HepG2 (cell line): ENCODE data around the gene SH3BP2. TPM values are rescaled to one million over a fixed set of nuclear protein-coding genes. Genes with fewer than 3 reads are reported as not detected.
A peak's percentile ranks its signal among the peaks of the same experiment; 100 is the strongest.

Experiments used
- BCL6 ChIP-seq: IDR thresholded peaks from 2 replicates; pipeline ENCODE4 v1.6.1; 2016; ENCODE audit warnings: missing genetic modification reagents, missing compliant biosample characterization
- FOXJ3 ChIP-seq: sonication (generic); formaldehyde crosslinking; IDR thresholded peaks from 2 replicates; pipeline ENCODE4 v1.4.0; 2020; ENCODE audit warnings: missing genetic modification reagents, mild to moderate bottlenecking, borderline replicate concordance
- GATAD2A ChIP-seq: IDR thresholded peaks from 2 replicates; pipeline ENCODE4 v1.6.1; 2016
- HES4 ChIP-seq: sonication (generic); formaldehyde crosslinking; IDR thresholded peaks from 2 replicates; pipeline ENCODE4 v1.9.0; 2021; ENCODE audit warnings: mild to moderate bottlenecking, missing genetic modification reagents, borderline replicate concordance
- HOXA3 ChIP-seq: sonication (generic); formaldehyde crosslinking; IDR thresholded peaks from 2 replicates; pipeline ENCODE4 v1.5.0; 2020; ENCODE audit warnings: missing genetic modification reagents
- SALL1 ChIP-seq: sonication (generic); formaldehyde crosslinking; IDR thresholded peaks from 2 replicates; pipeline ENCODE4 v1.8.0; 2022; ENCODE audit warnings: mild to moderate bottlenecking, missing genetic modification reagents
- TARDBP ChIP-seq: sonication (generic); formaldehyde crosslinking; IDR thresholded peaks from 2 replicates; pipeline ENCODE4 v1.8.0; 2022; ENCODE audit warnings: mild to moderate bottlenecking, missing genetic modification reagents
- TEAD3 ChIP-seq: optimal IDR thresholded peaks from 2 replicates; pipeline ENCODE3; 2016; ENCODE audit warnings: borderline replicate concordance
- ZFAT ChIP-seq: sonication (generic); formaldehyde crosslinking; conservative IDR thresholded peaks from 2 replicates; pipeline ENCODE4 v1.8.1; 2023; ENCODE audit warnings: missing genetic modification reagents, inconsistent platforms
- ZNF34 ChIP-seq: sonication (generic); formaldehyde crosslinking; IDR thresholded peaks from 2 replicates; pipeline ENCODE4 v1.4.0; 2020; ENCODE audit warnings: mild to moderate bottlenecking, missing genetic modification reagents, borderline replicate concordance
- ZNF792 ChIP-seq: IDR thresholded peaks from 2 replicates; pipeline ENCODE4 v1.6.1; 2016
- ZNF878 ChIP-seq: sonication (generic); formaldehyde crosslinking; IDR thresholded peaks from 2 replicates; pipeline ENCODE4 v1.8.1; 2023; ENCODE audit warnings: mild to moderate bottlenecking, missing genetic modification reagents, moderate library complexity
- ZNF883 ChIP-seq: sonication (generic); formaldehyde crosslinking; IDR thresholded peaks from 2 replicates; pipeline ENCODE4 v1.5.1; 2020; ENCODE audit warnings: mild to moderate bottlenecking, missing genetic modification reagents; ENCODE audit errors: not compliant biosample characterization
- polyA plus RNA-seq, 8 experiments: library from polyadenylated mRNA; depleted of rRNA in 3 of 8; stranded (reverse) in 7 of 8; unstranded in 1 of 8; fragments of >200 nt; fragmentation: Illumina TruSeq in 4 of 8; extraction: Trizol in 4 of 8; gene quantifications; 2 replicates each; pipeline versions ENCODE4 v1.2.1 to v1.2.3, GENCODE V29; 2011 to 2016; ENCODE audit warnings: low read depth in 4 of 8, missing spikeins in 1 of 8, mixed read lengths in 1 of 8; ENCODE audit not compliant: insufficient read depth in 1 of 8
- total RNA-seq, 5 experiments: library from RNA; depleted of rRNA; stranded (reverse); fragments of >200 nt; fragmentation: Illumina TruSeq; extraction: Trizol; gene quantifications; 2 replicates each; pipeline ENCODE4 v1.2.3, GENCODE V29; 2016; ENCODE audit warnings: low read depth in 1 of 5
- TF ChIP-seq, protein P1 (sequence below): sonication (generic); formaldehyde crosslinking; IDR thresholded peaks from 2 replicates; pipeline ENCODE4 v1.4.0; 2020; ENCODE audit warnings: low read depth, mild to moderate bottlenecking, missing genetic modification reagents
- TF ChIP-seq, protein P2 (sequence below): sonication (generic); formaldehyde crosslinking; IDR thresholded peaks from 2 replicates; pipeline ENCODE4 v1.5.1; 2020; ENCODE audit warnings: mild to moderate bottlenecking, missing genetic modification reagents, moderate library complexity
- TF ChIP-seq, protein P3 (sequence below): sonication (generic); formaldehyde crosslinking; IDR thresholded peaks from 2 replicates; pipeline ENCODE4 v1.8.1; 2023; ENCODE audit warnings: missing genetic modification reagents, inconsistent platforms, borderline replicate concordance
- TF ChIP-seq, protein P4 (sequence below): IDR thresholded peaks from 2 replicates; pipeline ENCODE4 v1.6.1; 2016; ENCODE audit warnings: low read depth, borderline replicate concordance
- TF ChIP-seq, protein P5 (sequence below): sonication (generic); formaldehyde crosslinking; IDR thresholded peaks from 2 replicates; pipeline ENCODE4 v1.4.0; 2020; ENCODE audit warnings: missing genetic modification reagents

The SH3BP2 gene
- total and polyA plus RNA-seq, 2 of the 13 experiments (the other 11 are each of a cell fraction or from before 2014, with no cell fraction given), result 16.9 to 34.5 TPM

DNA sequence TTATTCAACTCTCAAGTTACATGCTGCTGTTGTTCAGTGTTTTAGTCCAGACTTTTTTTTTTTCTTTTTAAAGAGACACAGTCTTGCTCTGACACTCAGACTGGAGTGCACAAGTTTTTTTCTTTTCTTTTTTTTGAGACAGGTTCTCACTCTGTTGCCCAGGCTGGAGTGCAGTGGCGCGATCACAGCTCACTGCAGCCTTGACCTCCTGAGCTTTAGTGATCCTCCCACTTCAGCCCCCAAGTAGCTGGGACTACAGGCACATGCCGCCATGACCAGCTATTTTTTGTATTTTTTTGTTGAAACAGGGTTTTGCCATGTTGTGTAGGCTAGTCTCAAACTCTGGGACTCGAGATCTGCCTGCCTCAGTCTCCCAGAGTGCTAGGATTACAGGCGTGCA, 62.7 kb downstream of the SH3BP2 start (continued):
- TF ChIP-seq, protein P1, sequence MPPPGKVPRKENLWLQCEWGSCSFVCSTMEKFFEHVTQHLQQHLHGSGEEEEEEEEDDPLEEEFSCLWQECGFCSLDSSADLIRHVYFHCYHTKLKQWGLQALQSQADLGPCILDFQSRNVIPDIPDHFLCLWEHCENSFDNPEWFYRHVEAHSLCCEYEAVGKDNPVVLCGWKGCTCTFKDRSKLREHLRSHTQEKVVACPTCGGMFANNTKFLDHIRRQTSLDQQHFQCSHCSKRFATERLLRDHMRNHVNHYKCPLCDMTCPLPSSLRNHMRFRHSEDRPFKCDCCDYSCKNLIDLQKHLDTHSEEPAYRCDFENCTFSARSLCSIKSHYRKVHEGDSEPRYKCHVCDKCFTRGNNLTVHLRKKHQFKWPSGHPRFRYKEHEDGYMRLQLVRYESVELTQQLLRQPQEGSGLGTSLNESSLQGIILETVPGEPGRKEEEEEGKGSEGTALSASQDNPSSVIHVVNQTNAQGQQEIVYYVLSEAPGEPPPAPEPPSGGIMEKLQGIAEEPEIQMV (CRISPR knock-in tag), result no peak
- TF ChIP-seq ZNF792 (CRISPR knock-in tag) (no peak), HES4 (CRISPR knock-in tag) (no peak), GATAD2A (peak; percentile 67; the same call in 1 of the 2 replicates), ZFAT (no peak), TEAD3 (CRISPR knock-in tag) (peak; percentile 39), BCL6 (peak; percentile 47; the same call in 1 of the 2 replicates), ZNF34 (CRISPR knock-in tag) (no peak), TARDBP (CRISPR knock-in tag) (peak; percentile 50; the same call in 1 of the 2 replicates), ZNF883 (CRISPR knock-in tag) (no peak), HOXA3 (peak; percentile 89), FOXJ3 (CRISPR knock-in tag) (peak; percentile 34; the same call in 1 of the 2 replicates), ZNF878 (CRISPR knock-in tag) (no peak), SALL1 (CRISPR knock-in tag) (peak; percentile 71)
- TF ChIP-seq, protein P2, sequence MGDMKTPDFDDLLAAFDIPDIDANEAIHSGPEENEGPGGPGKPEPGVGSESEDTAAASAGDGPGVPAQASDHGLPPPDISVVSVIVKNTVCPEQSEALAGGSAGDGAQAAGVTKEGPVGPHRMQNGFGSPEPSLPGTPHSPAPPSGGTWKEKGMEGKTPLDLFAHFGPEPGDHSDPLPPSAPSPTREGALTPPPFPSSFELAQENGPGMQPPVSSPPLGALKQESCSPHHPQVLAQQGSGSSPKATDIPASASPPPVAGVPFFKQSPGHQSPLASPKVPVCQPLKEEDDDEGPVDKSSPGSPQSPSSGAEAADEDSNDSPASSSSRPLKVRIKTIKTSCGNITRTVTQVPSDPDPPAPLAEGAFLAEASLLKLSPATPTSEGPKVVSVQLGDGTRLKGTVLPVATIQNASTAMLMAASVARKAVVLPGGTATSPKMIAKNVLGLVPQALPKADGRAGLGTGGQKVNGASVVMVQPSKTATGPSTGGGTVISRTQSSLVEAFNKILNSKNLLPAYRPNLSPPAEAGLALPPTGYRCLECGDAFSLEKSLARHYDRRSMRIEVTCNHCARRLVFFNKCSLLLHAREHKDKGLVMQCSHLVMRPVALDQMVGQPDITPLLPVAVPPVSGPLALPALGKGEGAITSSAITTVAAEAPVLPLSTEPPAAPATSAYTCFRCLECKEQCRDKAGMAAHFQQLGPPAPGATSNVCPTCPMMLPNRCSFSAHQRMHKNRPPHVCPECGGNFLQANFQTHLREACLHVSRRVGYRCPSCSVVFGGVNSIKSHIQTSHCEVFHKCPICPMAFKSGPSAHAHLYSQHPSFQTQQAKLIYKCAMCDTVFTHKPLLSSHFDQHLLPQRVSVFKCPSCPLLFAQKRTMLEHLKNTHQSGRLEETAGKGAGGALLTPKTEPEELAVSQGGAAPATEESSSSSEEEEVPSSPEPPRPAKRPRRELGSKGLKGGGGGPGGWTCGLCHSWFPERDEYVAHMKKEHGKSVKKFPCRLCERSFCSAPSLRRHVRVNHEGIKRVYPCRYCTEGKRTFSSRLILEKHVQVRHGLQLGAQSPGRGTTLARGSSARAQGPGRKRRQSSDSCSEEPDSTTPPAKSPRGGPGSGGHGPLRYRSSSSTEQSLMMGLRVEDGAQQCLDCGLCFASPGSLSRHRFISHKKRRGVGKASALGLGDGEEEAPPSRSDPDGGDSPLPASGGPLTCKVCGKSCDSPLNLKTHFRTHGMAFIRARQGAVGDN (CRISPR knock-in tag), result peak; percentile 22; the same call in 1 of the 2 replicates
- TF ChIP-seq, protein P3, sequence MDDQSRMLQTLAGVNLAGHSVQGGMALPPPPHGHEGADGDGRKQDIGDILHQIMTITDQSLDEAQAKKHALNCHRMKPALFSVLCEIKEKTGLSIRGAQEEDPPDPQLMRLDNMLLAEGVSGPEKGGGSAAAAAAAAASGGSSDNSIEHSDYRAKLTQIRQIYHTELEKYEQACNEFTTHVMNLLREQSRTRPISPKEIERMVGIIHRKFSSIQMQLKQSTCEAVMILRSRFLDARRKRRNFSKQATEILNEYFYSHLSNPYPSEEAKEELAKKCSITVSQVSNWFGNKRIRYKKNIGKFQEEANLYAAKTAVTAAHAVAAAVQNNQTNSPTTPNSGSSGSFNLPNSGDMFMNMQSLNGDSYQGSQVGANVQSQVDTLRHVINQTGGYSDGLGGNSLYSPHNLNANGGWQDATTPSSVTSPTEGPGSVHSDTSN (CRISPR knock-in tag), result no peak
- TF ChIP-seq, protein P4, sequence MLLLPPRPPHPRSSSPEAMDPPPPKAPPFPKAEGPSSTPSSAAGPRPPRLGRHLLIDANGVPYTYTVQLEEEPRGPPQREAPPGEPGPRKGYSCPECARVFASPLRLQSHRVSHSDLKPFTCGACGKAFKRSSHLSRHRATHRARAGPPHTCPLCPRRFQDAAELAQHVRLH (CRISPR knock-in tag), result no peak
- TF ChIP-seq, protein P5, sequence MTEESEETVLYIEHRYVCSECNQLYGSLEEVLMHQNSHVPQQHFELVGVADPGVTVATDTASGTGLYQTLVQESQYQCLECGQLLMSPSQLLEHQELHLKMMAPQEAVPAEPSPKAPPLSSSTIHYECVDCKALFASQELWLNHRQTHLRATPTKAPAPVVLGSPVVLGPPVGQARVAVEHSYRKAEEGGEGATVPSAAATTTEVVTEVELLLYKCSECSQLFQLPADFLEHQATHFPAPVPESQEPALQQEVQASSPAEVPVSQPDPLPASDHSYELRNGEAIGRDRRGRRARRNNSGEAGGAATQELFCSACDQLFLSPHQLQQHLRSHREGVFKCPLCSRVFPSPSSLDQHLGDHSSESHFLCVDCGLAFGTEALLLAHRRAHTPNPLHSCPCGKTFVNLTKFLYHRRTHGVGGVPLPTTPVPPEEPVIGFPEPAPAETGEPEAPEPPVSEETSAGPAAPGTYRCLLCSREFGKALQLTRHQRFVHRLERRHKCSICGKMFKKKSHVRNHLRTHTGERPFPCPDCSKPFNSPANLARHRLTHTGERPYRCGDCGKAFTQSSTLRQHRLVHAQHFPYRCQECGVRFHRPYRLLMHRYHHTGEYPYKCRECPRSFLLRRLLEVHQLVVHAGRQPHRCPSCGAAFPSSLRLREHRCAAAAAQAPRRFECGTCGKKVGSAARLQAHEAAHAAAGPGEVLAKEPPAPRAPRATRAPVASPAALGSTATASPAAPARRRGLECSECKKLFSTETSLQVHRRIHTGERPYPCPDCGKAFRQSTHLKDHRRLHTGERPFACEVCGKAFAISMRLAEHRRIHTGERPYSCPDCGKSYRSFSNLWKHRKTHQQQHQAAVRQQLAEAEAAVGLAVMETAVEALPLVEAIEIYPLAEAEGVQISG (CRISPR knock-in tag), result 0 out of 2 replicates have a peak, but pooled peaks have one; percentile 19
